Body of pancreas (tissue), 4 donors: Measurements from ENCODE around the gene RGS12.

Source experiments
- POLR2A ChIP-seq, 3 donors: fragments of 450-650 bp; IDR thresholded peaks; one replicate each; pipeline ENCODE4 v1.6.1; 2016; ENCODE audit warnings: antibody characterized with exemption in 3 of 3, mild to moderate bottlenecking in 2 of 3
- TF ChIP-seq, protein P1 (sequence below), 7 experiments: fragments of 450-650 bp in 4 of 7; fragments of 200-600 bp in 3 of 7; sonication (generic) in 3 of 7; IDR thresholded peaks; one replicate each; pipeline ENCODE4 v1.5.1; 2016 to 2019; ENCODE audit warnings: antibody characterized with exemption in 7 of 7

DNA sequence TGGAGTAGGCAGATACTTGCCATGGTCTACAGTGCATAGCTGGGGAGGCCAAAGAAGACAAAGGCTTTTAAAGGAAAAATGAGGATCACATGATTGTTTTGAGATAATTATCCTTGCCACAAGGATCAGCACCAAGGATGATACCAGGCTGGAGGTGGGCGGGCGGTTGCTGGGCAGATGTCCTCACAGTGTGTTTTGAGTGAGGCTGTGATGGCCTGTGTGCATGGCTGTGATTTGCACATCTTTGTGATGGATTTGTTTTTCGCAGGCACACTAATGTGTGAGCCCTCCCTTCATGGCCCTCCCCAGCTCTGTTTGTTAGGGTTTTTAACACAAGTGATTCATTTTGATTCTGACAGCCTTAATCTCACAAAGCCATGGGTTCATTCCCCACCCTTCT lies 46.8 kb downstream of the RGS12 start:
- TF ChIP-seq, protein P1, sequence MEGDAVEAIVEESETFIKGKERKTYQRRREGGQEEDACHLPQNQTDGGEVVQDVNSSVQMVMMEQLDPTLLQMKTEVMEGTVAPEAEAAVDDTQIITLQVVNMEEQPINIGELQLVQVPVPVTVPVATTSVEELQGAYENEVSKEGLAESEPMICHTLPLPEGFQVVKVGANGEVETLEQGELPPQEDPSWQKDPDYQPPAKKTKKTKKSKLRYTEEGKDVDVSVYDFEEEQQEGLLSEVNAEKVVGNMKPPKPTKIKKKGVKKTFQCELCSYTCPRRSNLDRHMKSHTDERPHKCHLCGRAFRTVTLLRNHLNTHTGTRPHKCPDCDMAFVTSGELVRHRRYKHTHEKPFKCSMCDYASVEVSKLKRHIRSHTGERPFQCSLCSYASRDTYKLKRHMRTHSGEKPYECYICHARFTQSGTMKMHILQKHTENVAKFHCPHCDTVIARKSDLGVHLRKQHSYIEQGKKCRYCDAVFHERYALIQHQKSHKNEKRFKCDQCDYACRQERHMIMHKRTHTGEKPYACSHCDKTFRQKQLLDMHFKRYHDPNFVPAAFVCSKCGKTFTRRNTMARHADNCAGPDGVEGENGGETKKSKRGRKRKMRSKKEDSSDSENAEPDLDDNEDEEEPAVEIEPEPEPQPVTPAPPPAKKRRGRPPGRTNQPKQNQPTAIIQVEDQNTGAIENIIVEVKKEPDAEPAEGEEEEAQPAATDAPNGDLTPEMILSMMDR (IDR thresholded peaks at IDR 0.05) = no peak
- no peak for TF ChIP-seq POLR2A (IDR thresholded peaks at IDR 0.05)
